NK-92 (cell line): Measurements from ENCODE around the gene AP2B1.

ENCODE experiments used
- DNase-seq: peaks from one replicate; lab custom pipeline; 2025; ENCODE audit not compliant: unreplicated experiment; lab: John Stamatoyannopoulos, UW

Gene AP2B1

GRCh38 chr17:35726953-35727460 is 139.9 kb downstream of the AP2B1 start:
- no peak for DNase-seq

GRCh38 chr17:35727635-35728034 is 140.5 kb downstream of the AP2B1 start:
- no peak for DNase-seq

GRCh38 chr17:35728551-35728950 is 141.4 kb downstream of the AP2B1 start:
- DNase-seq: no peak

GRCh38 chr17:35729405-35729833 is 142.3 kb downstream of the AP2B1 start:
- no peak for DNase-seq

- DNase-seq: no peak
Measured at GRCh38 chr17:35730400-35731005, 143.4 kb downstream of the AP2B1 start.

GRCh38 chr17:35731239-35731916 is 144.3 kb downstream of the AP2B1 start, which contains the start of gene RASL10B:
Gene RASL10B (plus strand): TSS chr17:35731639. CDS start chr17:35735185, 3,546 bp downstream.
- no peak for DNase-seq

- DNase-seq: no peak
Measured at GRCh38 chr17:35731917-35732805, 145.0 kb downstream of the AP2B1 start.

GRCh38 chr17:35732806-35733136 is 145.6 kb downstream of the AP2B1 start:
- no peak for DNase-seq

GRCh38 chr17:35733366-35733765 is 146.2 kb downstream of the AP2B1 start:
- no peak for DNase-seq

- no peak for DNase-seq
Measured at GRCh38 chr17:35734396-35734795, 147.3 kb downstream of the AP2B1 start.

- DNase-seq: no peak
Measured at GRCh38 chr17:35735036-35735805, 148.1 kb downstream of the AP2B1 start.

GRCh38 chr17:35736236-35736635 is 149.1 kb downstream of the AP2B1 start:
- DNase-seq: no peak

GRCh38 chr17:35738519-35739133 is 151.5 kb downstream of the AP2B1 start:
- no peak for DNase-seq

GRCh38 chr17:35740216-35740615 is 153.1 kb downstream of the AP2B1 start:
- no peak for DNase-seq

- DNase-seq: no peak
Measured at GRCh38 chr17:35740997-35741931, 154.1 kb downstream of the AP2B1 start.

- no peak for DNase-seq
Measured at GRCh38 chr17:35742496-35742895, 155.4 kb downstream of the AP2B1 start.

GRCh38 chr17:35742896-35743477 is 155.9 kb downstream of the AP2B1 start:
- no peak for DNase-seq

GRCh38 chr17:35743626-35744328 is 156.7 kb downstream of the AP2B1 start:
- no peak for DNase-seq
